DOHH2 (cell line): ENCODE measurements around the gene FNBP1L.
"Not testable (repeated sequence)": the region's sequence is repeated elsewhere in the genome, so short reads cannot be mapped to it uniquely, and the experiment has no call there.

Experiments used
- H3F3A ChIP-seq: fragments of 200-600 bp; sonication (generic), shearing (Covaris generic); 2 replicates; pipeline ENCODE4 v1.6.0; 2016; ENCODE audit warnings: antibody characterized with exemption, mild to moderate bottlenecking; ENCODE audit not compliant: control insufficient read depth, insufficient read depth
- H3K27ac ChIP-seq: fragments of 200-600 bp; sonication (generic); 2 replicates; pipeline ENCODE4 v1.5.1; 2014; ENCODE audit warnings: low read depth, mild to moderate bottlenecking, low read length, moderate library complexity
- H3K27me3 ChIP-seq: fragments of 200-600 bp; sonication (generic); 2 replicates; pipeline ENCODE4 v1.6.1; 2014; ENCODE audit warnings: mild to moderate bottlenecking, low read length, mixed read lengths; ENCODE audit not compliant: control insufficient read depth
- H3K36me3 ChIP-seq: fragments of 200-600 bp; sonication (generic); 2 replicates; pipeline ENCODE4 v1.6.1; 2014; ENCODE audit warnings: mild to moderate bottlenecking, low read length, moderate library complexity, mixed read lengths; ENCODE audit not compliant: control insufficient read depth
- H3K4me1 ChIP-seq: fragments of 200-600 bp; sonication (generic); 2 replicates; pipeline ENCODE4 v1.6.1; 2014; ENCODE audit warnings: mild to moderate bottlenecking, low read length, mixed read lengths; ENCODE audit not compliant: control insufficient read depth
- H3K4me2 ChIP-seq: fragments of 200-600 bp; sonication (generic); 2 replicates; pipeline ENCODE4 v1.6.0; 2014; ENCODE audit warnings: mild to moderate bottlenecking, low read length, moderate library complexity
- H3K4me3 ChIP-seq: fragments of 200-600 bp; sonication (generic); 2 replicates; pipeline ENCODE4 v1.5.1; 2014; ENCODE audit warnings: mild to moderate bottlenecking, low read length, mixed read lengths
- H3K79me2 ChIP-seq: fragments of 200-600 bp; sonication (generic); 2 replicates; pipeline ENCODE4 v1.6.1; 2014; ENCODE audit warnings: mild to moderate bottlenecking, low read length, mixed read lengths; ENCODE audit not compliant: control insufficient read depth
- H3K9me2 ChIP-seq: fragments of 200-600 bp; sonication (generic); replicated peaks from 2 replicates; pipeline ENCODE4 v1.6.1; 2014; ENCODE audit warnings: mild to moderate bottlenecking, low read length, mixed read lengths; ENCODE audit not compliant: control insufficient read depth
- H3K9me3 ChIP-seq: fragments of 200-600 bp; sonication (generic); 2 replicates; pipeline ENCODE4 v1.6.1; 2014; ENCODE audit warnings: antibody characterized with exemption, low read length, mixed read lengths; ENCODE audit not compliant: control insufficient read depth, insufficient read depth
- H4K20me1 ChIP-seq: fragments of 200-600 bp; sonication (generic); 2 replicates; pipeline ENCODE4 v1.6.0; 2014; ENCODE audit warnings: low read depth, mild to moderate bottlenecking, antibody characterized with exemption, low read length, moderate library complexity; ENCODE audit not compliant: control insufficient read depth, insufficient read depth
- EZH2phosphoT487 ChIP-seq: fragments of 200-600 bp; sonication (generic); IDR thresholded peaks from 2 replicates; pipeline ENCODE4 v1.6.1; 2017; ENCODE audit warnings: borderline replicate concordance, mild to moderate bottlenecking, antibody characterized with exemption, low read length, moderate library complexity, mixed read lengths
- TF ChIP-seq, protein P1 (sequence below): fragments of 200-600 bp; sonication (generic); IDR thresholded peaks from one replicate; pipeline ENCODE4 v1.5.1; 2014; ENCODE audit warnings: antibody characterized with exemption, mild to moderate bottlenecking, low read depth, low read length; ENCODE audit not compliant: poor library complexity, severe bottlenecking

The FNBP1L gene

DNA sequence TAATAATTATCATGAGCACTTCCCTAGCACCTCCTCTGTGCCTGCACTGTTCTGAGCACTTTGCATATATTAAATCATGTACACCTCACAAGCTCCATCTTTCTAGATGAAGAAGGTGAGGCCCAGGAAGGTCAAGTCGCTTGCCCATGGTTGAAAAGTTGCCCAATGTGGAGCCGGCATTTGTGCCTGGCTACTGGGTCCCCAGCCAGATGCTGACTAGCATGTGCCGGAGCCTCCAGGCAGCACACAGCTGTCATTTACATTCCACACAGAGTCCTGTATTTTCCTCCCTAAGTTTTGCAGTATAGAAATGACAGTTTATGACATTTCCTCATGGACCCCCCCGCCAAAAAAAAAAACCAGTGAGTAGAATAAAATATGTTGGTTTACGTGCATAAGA is 139.4 kb downstream of the FNBP1L start:
- no peaks in the 10 kb centered on the region for H3K27me3 ChIP-seq
- TF ChIP-seq, protein P1, sequence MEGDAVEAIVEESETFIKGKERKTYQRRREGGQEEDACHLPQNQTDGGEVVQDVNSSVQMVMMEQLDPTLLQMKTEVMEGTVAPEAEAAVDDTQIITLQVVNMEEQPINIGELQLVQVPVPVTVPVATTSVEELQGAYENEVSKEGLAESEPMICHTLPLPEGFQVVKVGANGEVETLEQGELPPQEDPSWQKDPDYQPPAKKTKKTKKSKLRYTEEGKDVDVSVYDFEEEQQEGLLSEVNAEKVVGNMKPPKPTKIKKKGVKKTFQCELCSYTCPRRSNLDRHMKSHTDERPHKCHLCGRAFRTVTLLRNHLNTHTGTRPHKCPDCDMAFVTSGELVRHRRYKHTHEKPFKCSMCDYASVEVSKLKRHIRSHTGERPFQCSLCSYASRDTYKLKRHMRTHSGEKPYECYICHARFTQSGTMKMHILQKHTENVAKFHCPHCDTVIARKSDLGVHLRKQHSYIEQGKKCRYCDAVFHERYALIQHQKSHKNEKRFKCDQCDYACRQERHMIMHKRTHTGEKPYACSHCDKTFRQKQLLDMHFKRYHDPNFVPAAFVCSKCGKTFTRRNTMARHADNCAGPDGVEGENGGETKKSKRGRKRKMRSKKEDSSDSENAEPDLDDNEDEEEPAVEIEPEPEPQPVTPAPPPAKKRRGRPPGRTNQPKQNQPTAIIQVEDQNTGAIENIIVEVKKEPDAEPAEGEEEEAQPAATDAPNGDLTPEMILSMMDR: no peak
- no peak for TF ChIP-seq EZH2phosphoT487
- no peak overlapping the region for H3K4me3 ChIP-seq
- peaks cover 1% of the 10 kb centered on the region for H3F3A ChIP-seq
- H3K79me2 ChIP-seq: peaks cover 26% of the 10 kb centered on the region
- no peaks in the 10 kb centered on the region for H4K20me1 ChIP-seq
- peaks cover 17% of the 10 kb centered on the region for H3K4me1 ChIP-seq
- H3K27ac ChIP-seq: no peak overlapping the region
- H3K9me3 ChIP-seq: no peaks in the 10 kb centered on the region
- peaks cover 91% of the 10 kb centered on the region for H3K36me3 ChIP-seq
- no peak overlapping the region for H3K4me2 ChIP-seq
- no peaks in the 10 kb centered on the region for H3K9me2 ChIP-seq

DNA sequence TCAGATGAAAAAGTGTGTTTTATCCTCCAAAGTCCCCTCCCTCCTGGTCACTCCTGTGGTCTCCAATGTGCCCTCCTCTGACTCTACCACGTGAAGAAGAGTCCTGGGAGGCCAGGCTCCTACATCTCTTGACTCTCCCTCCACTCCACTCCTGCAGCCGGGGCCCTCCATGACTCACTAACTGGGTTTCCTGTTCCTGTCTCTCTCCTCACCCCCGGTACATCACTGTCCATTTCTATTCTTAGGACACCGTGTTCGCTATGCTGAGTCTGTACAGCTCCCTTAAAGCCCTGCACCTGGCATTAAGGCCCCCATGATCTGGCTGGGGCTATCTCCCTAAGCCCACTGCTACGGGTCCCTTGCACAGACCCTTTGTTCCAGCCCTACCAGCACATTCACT is 140.3 kb downstream of the FNBP1L start:
- Histone ChIP-seq H3F3A (peaks cover 10% of the 10 kb centered on the region), H3K4me3 (no peak overlapping the region), H3K4me1 (peaks cover 24% of the 10 kb centered on the region), H3K36me3 (peaks cover 83% of the 10 kb centered on the region), H3K27me3 (no peaks in the 10 kb centered on the region), H3K4me2 (no peak overlapping the region), H3K9me3 (no peaks in the 10 kb centered on the region), H4K20me1 (no peaks in the 10 kb centered on the region), H3K27ac (no peak overlapping the region), H3K79me2 (peaks cover 33% of the 10 kb centered on the region), H3K9me2 (no peaks in the 10 kb centered on the region)
- TF ChIP-seq, protein P1: no peak
- TF ChIP-seq EZH2phosphoT487: no peak

DNA sequence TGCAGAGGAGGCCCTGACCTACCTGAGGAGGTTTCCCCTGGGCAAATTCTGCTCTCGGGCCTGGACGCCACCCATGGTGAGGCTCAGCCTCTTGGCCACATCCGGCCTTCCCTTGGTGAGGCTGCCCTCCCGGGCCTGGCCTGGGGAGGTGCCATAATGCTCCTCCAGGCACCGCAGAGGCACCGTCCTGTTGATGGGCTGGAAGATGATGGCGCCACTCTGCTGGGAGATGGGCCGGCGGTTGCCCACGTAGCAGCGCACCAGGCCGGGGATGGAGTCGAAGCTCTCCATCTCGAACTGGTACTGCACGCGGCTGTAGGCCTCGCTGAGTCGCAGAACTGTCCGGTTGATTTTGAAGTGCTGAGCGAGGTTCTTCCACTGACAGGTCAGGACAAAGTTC is 141.0 kb downstream of the FNBP1L start:
- H3K4me2 ChIP-seq: no peak overlapping the region
- H3K79me2 ChIP-seq: peaks cover 41% of the 10 kb centered on the region
- H3K4me3 ChIP-seq: no peak overlapping the region
- H3K27ac ChIP-seq: no peak overlapping the region
- H3K9me3 ChIP-seq: no peaks in the 10 kb centered on the region
- peaks cover 30% of the 10 kb centered on the region for H3K4me1 ChIP-seq
- TF ChIP-seq, protein P1: no peak
- TF ChIP-seq EZH2phosphoT487: no peak
- peaks cover 16% of the 10 kb centered on the region for H3F3A ChIP-seq
- H3K9me2 ChIP-seq: no peaks in the 10 kb centered on the region
- H3K27me3 ChIP-seq: no peaks in the 10 kb centered on the region
- no peaks in the 10 kb centered on the region for H4K20me1 ChIP-seq
- H3K36me3 ChIP-seq: peaks cover 77% of the 10 kb centered on the region

GRCh38 chr1:93591291-93591675 is 143.4 kb downstream of the FNBP1L start:
- peaks cover 35% of the 10 kb centered on the region for H3K4me1 ChIP-seq
- not testable (repeated sequence) for H3K9me3 ChIP-seq, H3K9me2 ChIP-seq, H3K27me3 ChIP-seq, H4K20me1 ChIP-seq
- peaks cover 64% of the 10 kb centered on the region for H3K36me3 ChIP-seq
- H3F3A ChIP-seq: peaks cover 23% of the 10 kb centered on the region
- H3K79me2 ChIP-seq: peaks cover 62% of the 10 kb centered on the region
- H3K27ac ChIP-seq: peak overlapping the region; percentile 60
- peak overlapping the region; percentile 58 for H3K4me2 ChIP-seq
- peak overlapping the region; percentile 45 for H3K4me3 ChIP-seq
